ENCODE results near the gene BRI3. TPM values are rescaled to one million over a fixed set of nuclear protein-coding genes. Genes with fewer than 3 reads are reported as not detected.
A peak's percentile ranks its signal among the peaks of the same experiment; 100 is the strongest.

Gene BRI3, protein sequence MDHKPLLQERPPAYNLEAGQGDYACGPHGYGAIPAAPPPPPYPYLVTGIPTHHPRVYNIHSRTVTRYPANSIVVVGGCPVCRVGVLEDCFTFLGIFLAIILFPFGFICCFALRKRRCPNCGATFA
- 10 to 100 TPM; 35.0 to 35.5 TPM for total RNA-seq

DNA sequence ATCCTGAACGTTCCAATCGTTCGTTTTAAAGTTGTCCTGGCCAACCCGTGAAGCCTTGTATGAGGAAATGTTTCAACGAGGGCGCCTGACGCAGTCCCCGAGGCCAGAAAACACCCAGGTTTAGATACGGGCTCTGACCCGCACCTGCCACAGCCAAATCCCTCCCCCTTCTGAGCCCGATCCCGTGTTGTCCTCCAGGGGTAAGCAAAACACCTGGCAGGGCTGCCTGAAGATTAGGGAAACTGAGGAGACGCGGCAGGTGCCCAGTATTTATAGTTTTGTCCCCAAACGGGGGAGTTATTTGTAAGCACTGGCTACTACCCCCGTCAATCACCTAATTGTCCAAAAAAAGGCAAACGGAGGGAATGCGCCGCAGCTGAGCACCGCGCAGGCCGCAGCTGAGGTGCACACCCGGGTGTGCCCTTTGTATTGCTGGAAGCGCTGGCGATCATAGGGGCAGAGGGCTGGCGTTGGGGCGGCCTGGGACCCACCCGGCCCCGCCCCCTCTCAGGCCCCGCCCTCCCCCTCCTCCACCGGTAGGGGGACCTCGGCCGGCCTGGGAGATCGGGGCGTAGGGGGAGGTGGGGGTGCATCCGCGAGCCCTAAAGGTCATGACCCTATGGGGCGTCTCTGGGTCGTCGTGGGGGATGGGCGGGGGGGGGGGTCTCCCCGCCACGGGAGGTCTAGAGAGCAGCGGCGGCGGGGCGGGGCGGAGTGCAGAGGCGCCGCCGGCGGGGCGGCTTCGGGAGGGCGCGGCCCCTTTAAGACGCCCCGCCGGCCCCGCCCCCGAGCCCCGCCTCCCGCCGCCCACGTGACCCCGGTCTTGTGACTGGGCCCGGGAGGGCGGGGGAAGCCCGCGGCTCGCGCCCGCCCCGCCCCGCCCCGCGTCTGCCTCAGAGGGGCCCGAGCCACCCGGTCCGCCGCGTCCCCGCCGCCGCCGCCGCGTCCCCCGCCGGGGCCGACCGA lies at the start of gene BRI3:
TSS of gene BRI3 (plus strand) at position 896 of the 966 bp plus-strand sequence. CDS start 110 bp downstream, outside the sequence.
- peak; percentile 86 for ATAC-seq
- CTCF ChIA-PET = interaction anchor here (0.8 to 1.0 kb wide), 2 partner anchors 14 to 28 kb away, joined by 3 read pairs; partner anchors contain the start of gene TECPR1
- peak; percentile 92 for DNase-seq
- peaks cover 22% of the 10 kb centered on the region for H3K4me1 Mint-ChIP-seq (ENCODE audit: low read depth)
- no peaks in the 10 kb centered on the region for H3K9me3 Mint-ChIP-seq (ENCODE audit: insufficient read depth)
- peak within 1 kb of the TSS; percentile 78 for H3K4me3 Mint-ChIP-seq
- peaks cover 2% of the 10 kb centered on the region for H3K36me3 Mint-ChIP-seq (ENCODE audit: low read depth)
- peak within 1 kb of the TSS; percentile 74 for H3K27ac Mint-ChIP-seq
- POLR2A ChIA-PET = interaction anchor here (1.1 to 1.5 kb wide), 2 partner anchors 31 to 32 kb away, joined by 3 to 5 read pairs; no protein-coding TSS in a partner anchor
- H3K27me3 Mint-ChIP-seq (ENCODE audit: low read depth) = no peaks in the 10 kb centered on the region

DNA sequence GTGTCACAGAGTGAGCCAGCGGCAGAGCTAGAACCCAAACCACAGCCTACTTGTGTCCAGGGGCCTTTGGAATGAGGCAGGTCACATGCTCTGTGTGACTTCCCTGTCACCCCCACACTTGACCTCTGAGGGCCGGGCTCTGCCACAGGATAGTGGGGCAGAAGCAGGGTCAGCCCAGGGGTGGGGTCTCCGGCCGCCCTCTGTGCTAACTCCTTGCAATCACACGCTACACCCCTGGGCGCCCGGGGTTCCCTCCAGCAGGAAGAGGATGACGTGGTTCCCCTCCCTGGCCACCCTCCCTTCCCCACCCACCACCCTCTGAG lies 49.3 kb upstream of the BRI3 start:
- ChIA-PET CTCF (no interaction called here), POLR2A (no interaction called here)
- Mint-ChIP-seq H3K9me3 (ENCODE audit: insufficient read depth) (no peaks in the 10 kb centered on the region), H3K27ac (no peak overlapping the region), H3K4me1 (ENCODE audit: low read depth) (no peaks in the 10 kb centered on the region), H3K27me3 (ENCODE audit: low read depth) (no peaks in the 10 kb centered on the region), H3K4me3 (no peak overlapping the region), H3K36me3 (ENCODE audit: low read depth) (peaks cover 7% of the 10 kb centered on the region)
- DNase-seq (no peak), ATAC-seq (no peak)

DNA sequence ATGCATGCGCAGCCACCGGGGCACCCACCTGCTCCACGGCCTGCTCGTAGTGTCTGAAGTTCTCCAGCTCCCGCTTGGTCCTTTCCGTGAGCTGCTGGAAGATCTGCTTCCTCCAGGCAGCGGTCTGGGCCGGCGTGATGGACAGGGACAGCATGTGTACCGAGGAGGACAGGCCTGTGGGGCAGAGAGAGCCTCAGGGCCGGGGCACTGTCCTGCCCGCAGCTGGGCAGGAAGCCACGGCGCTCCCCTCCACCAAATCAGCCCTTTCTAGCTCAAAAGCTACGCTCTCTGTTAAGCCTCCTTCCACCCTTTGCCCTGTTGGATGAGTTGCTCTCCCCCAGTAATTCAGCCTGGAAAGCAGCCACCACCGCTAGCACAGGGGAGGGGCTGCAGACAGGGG lies 48.7 kb upstream of the BRI3 start:
- ChIA-PET POLR2A (no interaction called here), CTCF (no interaction called here)
- ATAC-seq = no peak
- no peaks in the 10 kb centered on the region for H3K4me1 Mint-ChIP-seq (ENCODE audit: low read depth)
- no peaks in the 10 kb centered on the region for H3K9me3 Mint-ChIP-seq (ENCODE audit: insufficient read depth)
- H3K36me3 Mint-ChIP-seq (ENCODE audit: low read depth) = peaks cover 7% of the 10 kb centered on the region
- H3K4me3 Mint-ChIP-seq = no peak overlapping the region
- no peak for DNase-seq
- H3K27ac Mint-ChIP-seq = no peak overlapping the region
- no peaks in the 10 kb centered on the region for H3K27me3 Mint-ChIP-seq (ENCODE audit: low read depth)

DNA sequence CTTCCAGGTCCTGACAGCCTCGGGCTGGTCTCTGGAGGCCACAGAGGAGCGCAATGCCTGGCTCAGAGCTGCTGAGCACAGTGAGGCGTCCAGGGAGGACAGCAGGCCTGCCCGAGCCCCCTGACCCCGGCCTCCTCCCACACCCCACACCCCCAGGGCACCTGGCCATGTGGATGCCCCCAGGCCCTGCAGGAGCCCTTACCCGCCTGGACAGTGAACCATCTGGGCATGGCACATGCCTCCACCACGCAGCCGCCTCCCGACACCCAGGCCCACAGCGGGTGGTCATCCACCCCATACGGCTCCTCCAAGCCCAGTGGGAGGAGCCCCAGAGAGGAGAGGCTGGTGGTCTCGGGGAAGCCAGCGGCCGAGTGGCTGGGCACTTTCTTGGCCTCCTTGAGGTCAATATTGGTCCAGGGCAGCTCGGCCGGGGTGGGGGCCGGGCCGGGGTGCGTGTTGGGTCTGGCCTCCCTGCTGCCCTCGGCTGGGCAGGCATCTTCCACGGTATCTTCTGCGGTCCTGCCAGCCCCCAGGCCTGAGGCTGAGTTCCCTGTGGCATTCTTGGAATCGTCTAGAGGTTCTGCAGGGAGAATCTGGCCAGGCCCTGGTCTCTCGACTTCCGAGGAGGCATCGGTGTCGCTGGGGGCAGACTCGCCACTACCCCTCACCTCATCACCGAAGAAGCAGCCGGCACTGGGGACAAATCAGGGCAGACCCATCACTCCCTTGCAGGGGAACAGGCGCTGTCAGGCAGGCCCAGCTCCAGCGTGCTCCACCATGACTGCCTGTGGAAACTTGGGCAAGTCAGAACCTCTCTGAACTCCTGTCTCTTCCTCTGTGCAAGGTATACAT lies 48.0 kb upstream of the BRI3 start:
- POLR2A ChIA-PET = no interaction called here
- peaks cover 3% of the 10 kb centered on the region for H3K36me3 Mint-ChIP-seq (ENCODE audit: low read depth)
- no peaks in the 10 kb centered on the region for H3K9me3 Mint-ChIP-seq (ENCODE audit: insufficient read depth)
- H3K4me3 Mint-ChIP-seq = no peak overlapping the region
- DNase-seq (no peak), ATAC-seq (no peak)
- no peaks in the 10 kb centered on the region for H3K4me1 Mint-ChIP-seq (ENCODE audit: low read depth)
- no peak overlapping the region for H3K27ac Mint-ChIP-seq
- no peaks in the 10 kb centered on the region for H3K27me3 Mint-ChIP-seq (ENCODE audit: low read depth)
- CTCF ChIA-PET = no interaction called here

DNA sequence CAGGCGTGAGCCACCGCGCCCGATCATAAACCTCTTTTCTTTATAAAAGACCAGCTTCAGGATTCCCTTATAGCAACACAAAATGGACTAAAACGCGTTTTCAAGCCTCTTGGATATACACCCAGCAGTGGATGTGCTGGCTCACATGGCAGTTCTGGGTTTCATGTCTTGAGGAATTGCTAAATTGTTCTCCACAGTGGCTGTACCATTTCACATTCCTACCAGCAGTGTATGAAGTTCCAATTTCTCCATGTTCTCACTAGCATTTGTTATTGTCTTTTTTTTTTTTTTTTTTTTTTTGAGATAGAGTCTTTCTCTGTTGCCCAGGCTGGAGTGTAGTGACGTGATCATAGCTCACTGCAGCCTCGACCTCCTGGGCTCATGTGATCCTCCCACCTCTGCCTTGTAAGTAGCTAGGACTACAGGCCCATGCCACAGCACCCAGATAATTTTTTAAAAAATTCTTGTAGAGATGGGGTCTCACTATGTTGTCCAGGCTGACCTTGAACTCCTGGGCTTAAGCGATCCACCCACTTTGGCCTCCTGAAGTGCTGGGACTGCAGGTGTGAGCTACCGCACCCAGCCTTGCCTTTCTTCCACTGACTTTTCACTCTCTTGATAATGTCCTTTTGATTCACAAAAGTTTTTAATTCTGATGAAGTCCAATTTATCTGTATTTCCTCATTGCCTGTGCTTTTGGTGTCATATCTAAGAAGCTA lies 46.9 kb upstream of the BRI3 start:
- no peak for DNase-seq
- CTCF ChIA-PET = no interaction called here
- no peaks in the 10 kb centered on the region for H3K4me1 Mint-ChIP-seq (ENCODE audit: low read depth)
- no peaks in the 10 kb centered on the region for H3K9me3 Mint-ChIP-seq (ENCODE audit: insufficient read depth)
- no peak overlapping the region for H3K4me3 Mint-ChIP-seq
- peaks cover 4% of the 10 kb centered on the region for H3K36me3 Mint-ChIP-seq (ENCODE audit: low read depth)
- ATAC-seq = no peak
- POLR2A ChIA-PET = interaction anchor here (0.6 kb wide), 2 partner anchors 12 to 34 kb away, joined by 3 read pairs; no protein-coding TSS in a partner anchor
- H3K27me3 Mint-ChIP-seq (ENCODE audit: low read depth) = no peaks in the 10 kb centered on the region
- no peak overlapping the region for H3K27ac Mint-ChIP-seq

DNA sequence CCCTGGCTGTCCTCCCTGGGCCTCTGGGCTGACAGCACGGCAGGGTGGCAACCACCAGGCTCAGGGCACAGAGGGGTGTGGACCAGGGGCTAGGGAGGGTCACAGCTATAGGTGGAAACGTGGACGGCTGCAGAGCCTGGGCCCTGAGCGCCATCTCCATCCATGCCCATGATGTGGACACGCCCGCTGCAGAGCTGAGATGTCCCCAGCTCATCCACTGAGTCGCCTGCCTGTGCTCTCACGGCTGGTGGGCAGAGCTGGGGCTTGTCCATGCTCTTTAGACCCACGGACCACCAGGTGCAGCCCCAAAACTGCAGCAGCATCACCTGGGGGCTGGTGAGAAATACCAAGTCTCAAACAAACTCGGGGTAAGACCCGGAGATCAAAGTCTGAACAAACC lies 45.6 kb upstream of the BRI3 start:
- Mint-ChIP-seq H3K27ac (no peak overlapping the region), H3K27me3 (ENCODE audit: low read depth) (no peaks in the 10 kb centered on the region)

DNA sequence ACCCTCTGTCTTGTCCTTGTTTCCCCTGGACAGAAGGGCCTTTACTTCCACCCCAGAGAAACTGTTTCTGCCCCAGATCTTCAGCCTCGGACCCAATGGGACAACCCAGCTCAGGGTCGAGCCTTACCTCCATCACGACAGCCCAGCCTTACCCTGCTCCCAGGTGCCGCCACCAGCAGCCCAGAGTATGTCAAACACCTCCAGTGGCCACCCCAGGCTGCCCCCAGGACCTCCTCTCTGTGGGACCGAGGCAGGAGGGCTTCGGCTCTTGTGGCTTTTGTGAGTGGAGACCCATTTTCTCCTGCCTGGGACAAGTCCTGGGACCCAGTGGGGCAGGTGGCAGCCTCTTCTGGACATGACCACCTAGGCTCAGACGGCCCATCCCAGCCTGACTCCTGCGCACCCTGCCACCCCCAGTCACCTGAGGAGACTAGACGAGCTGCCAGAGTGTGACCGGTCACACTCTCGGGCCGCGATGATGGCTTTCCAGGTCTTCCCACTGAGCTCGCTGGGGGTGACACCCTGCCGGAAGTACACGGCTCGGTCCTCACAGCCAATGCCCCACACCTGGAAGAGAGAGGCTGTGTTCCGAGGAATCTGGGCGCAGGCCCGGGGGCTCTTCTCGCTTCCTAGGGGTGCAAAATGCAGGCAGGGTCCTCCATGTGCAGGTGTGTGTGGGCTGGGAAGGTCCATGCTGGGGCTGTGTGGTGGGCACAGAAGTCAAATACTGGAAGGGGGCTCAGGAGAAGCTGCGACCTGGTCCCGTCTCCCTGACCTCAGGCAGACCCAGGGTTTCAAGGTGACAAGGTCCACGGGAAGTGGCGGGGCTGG lies 44.9 kb upstream of the BRI3 start:
- ATAC-seq (no peak), DNase-seq (no peak)
- H3K27ac Mint-ChIP-seq = no peak overlapping the region
- no peaks in the 10 kb centered on the region for H3K27me3 Mint-ChIP-seq (ENCODE audit: low read depth)
- H3K36me3 Mint-ChIP-seq (ENCODE audit: low read depth) = peaks cover 10% of the 10 kb centered on the region
- H3K4me3 Mint-ChIP-seq = no peak overlapping the region
- CTCF ChIA-PET = no interaction called here
- no peaks in the 10 kb centered on the region for H3K4me1 Mint-ChIP-seq (ENCODE audit: low read depth)
- POLR2A ChIA-PET = no interaction called here
- no peaks in the 10 kb centered on the region for H3K9me3 Mint-ChIP-seq (ENCODE audit: insufficient read depth)

More for the DNA sequence above, 45.6 kb upstream of the BRI3 start:
- POLR2A ChIA-PET = no interaction called here
- peaks cover 4% of the 10 kb centered on the region for H3K36me3 Mint-ChIP-seq (ENCODE audit: low read depth)
- no peak overlapping the region for H3K4me3 Mint-ChIP-seq
- no peak for DNase-seq
- CTCF ChIA-PET = no interaction called here
- no peaks in the 10 kb centered on the region for H3K9me3 Mint-ChIP-seq (ENCODE audit: insufficient read depth)
- no peak for ATAC-seq
- H3K4me1 Mint-ChIP-seq (ENCODE audit: low read depth) = no peaks in the 10 kb centered on the region

DNA sequence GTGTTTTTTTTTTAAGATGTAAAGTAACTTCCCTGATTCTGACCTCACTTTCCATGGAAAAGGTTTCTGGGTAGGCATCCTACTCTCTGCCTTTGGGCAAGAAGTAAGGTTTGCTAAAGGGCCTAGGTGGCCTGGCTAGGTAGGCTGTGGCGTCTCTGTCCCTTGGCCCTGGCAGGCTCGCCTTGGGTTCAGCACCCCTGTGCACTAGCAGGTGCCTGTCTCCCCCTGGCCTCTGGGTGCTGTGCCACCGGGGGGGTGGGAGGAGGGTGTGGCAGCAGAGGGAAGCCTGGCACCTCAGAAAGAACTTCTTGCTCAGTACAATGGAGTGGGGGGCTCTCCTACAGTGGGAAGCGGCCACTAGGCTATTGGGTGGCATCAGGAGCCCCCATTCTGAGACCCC lies 43.4 kb upstream of the BRI3 start:
- DNase-seq (no peak), ATAC-seq (no peak)
- H3K27ac Mint-ChIP-seq = no peak overlapping the region
- H3K9me3 Mint-ChIP-seq (ENCODE audit: insufficient read depth) = no peaks in the 10 kb centered on the region
- no peaks in the 10 kb centered on the region for H3K27me3 Mint-ChIP-seq (ENCODE audit: low read depth)
- no peak overlapping the region for H3K4me3 Mint-ChIP-seq
- CTCF ChIA-PET = interaction anchor here (1.4 kb wide), 1 partner anchor 13 kb away, joined by 4 read pairs; no protein-coding TSS in a partner anchor
- H3K4me1 Mint-ChIP-seq (ENCODE audit: low read depth) = no peaks in the 10 kb centered on the region
- POLR2A ChIA-PET = no interaction called here
- peaks cover 10% of the 10 kb centered on the region for H3K36me3 Mint-ChIP-seq (ENCODE audit: low read depth)

DNA sequence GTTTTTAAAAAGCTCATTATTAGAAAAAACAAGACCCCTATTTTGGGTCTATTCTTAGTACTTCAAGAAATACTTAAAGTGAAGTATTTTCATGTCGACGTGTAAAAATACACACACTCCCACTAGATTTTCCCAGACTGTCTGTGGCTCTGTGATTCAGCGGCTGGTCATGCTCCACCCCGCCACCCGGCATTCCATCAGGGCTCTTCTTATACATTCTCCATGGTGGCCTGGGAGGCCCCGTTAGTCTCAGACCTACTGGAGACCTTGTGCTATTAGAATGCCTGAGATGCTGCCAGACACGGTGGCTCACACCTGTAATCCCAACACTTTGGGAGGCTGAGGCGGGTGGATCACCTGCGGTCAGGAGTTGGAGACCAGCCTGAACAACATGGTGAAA lies 42.5 kb upstream of the BRI3 start:
- CTCF ChIA-PET = interaction anchor here (1.0 to 1.4 kb wide), 2 partner anchors 12 to 218 kb away, joined by 4 read pairs; no protein-coding TSS in a partner anchor
- POLR2A ChIA-PET = no interaction called here
- DNase-seq = no peak
- H3K27ac Mint-ChIP-seq = no peak overlapping the region
- peaks cover 10% of the 10 kb centered on the region for H3K36me3 Mint-ChIP-seq (ENCODE audit: low read depth)
- ATAC-seq = no peak
- H3K9me3 Mint-ChIP-seq (ENCODE audit: insufficient read depth) = no peaks in the 10 kb centered on the region
- H3K4me1 Mint-ChIP-seq (ENCODE audit: low read depth) = no peaks in the 10 kb centered on the region
- no peaks in the 10 kb centered on the region for H3K27me3 Mint-ChIP-seq (ENCODE audit: low read depth)
- no peak overlapping the region for H3K4me3 Mint-ChIP-seq

DNA sequence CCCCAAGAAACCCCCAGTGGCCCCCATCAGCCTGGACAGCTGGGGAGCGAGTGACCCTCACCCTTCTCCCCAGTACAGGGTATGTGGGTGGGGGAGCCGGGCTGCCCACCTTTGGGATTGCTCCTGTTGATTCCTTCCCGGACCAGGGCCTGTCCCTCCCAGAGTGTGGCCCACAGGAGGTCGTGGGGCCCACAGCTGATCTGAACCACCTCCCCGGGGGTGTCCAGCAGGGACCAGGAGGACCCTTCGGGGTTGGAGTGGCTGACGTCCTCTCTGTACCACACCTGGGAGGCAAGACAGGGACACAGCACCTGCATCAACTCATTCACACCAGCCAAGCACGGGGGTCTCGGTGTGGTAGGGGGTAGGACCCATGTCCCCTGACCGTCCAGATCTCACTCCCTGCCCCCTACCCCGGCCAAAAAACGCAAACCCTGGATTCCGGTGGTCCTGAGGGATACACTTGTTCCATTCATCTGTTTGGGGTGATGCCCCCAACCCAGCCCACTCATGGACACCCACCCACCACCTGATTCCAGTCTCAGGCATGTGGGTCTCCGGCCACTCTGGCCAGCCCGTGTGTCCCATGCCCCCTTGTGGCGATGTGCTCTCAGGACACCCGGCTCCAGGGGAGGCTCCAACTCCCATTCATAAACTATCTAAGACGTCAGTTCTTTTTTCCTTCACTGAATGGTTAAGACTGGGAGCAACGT lies 40.4 kb upstream of the BRI3 start:
- ATAC-seq = peak; percentile 40
- Mint-ChIP-seq H3K27me3 (ENCODE audit: low read depth) (no peaks in the 10 kb centered on the region), H3K4me1 (ENCODE audit: low read depth) (peaks cover 3% of the 10 kb centered on the region), H3K9me3 (ENCODE audit: insufficient read depth) (no peaks in the 10 kb centered on the region), H3K27ac (no peak overlapping the region), H3K36me3 (ENCODE audit: low read depth) (peaks cover 12% of the 10 kb centered on the region), H3K4me3 (no peak overlapping the region)
- POLR2A ChIA-PET = no interaction called here
- CTCF ChIA-PET = no interaction called here
- DNase-seq = peak; percentile 38
